ENCODE results near the gene CCHCR1. TPM values are rescaled to one million over a fixed set of nuclear protein-coding genes. Genes with fewer than 3 reads are reported as not detected.
"Not testable (repeated sequence)": the region's sequence is repeated elsewhere in the genome, so short reads cannot be mapped to it uniquely, and the experiment has no call there.

CCHCR1 gene
- total RNA-seq, 1 donor from 2014 or later = 23.2 TPM

DNA sequence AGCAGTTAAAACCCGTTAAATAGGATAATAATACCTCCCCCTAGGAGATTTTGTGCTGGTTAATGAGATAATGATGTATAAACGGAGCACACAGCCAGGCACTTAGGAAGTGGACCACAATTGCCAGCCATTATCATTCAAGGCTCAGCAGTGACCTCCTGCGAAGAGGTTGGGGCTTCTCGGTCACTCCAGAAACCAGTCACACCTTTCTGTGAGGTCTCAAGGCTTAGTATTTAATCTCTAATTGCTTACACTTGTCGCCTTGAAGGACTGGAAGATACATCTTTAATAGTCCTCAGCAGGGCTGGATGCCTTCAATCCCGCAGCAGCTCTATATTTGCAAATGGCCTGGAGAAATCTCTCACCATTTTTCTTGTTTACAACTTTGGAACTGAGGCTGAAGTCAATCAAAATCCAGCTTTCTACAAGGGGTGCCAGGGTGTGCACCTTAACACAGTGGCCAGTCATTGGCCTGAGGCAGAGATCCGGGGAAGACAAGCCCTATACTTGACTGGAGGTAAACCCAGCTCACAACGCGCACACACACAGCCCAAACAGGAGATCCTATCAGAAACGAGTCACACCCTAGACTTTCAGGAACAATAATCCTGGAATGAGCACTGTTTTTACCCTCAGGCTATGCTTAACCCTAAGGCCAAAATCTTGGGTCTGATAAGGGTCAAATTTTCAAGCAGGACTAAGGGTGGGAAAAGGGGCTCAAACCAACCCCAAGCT is 11.7 kb upstream of the CCHCR1 start:
- no peaks in the 10 kb centered on the region for H4K20me1 ChIP-seq (ENCODE audit: low read depth)
- H2AFZ ChIP-seq (replicated peaks) = no peak overlapping the region
- TF ChIP-seq EZH2phosphoT487 (IDR thresholded peaks at IDR 0.05) = no peak
- no peak for TF ChIP-seq EZH2 (IDR thresholded peaks at IDR 0.05)
- TF ChIP-seq CTCF (IDR thresholded peaks at IDR 0.05) = no peak
- Mint-ChIP-seq H3K9me3 (no peaks in the 10 kb centered on the region), H3K4me3 (no peak overlapping the region), H3K27me3 (ENCODE audit: insufficient read depth, low read depth) (peaks cover 12% of the 10 kb centered on the region), H3K27ac (no peak overlapping the region), H3K4me1 (peaks cover 25% of the 10 kb centered on the region), H3K36me3 (peaks cover 2% of the 10 kb centered on the region)
- H3F3A ChIP-seq (ENCODE audit: low read depth) = peaks cover 13% of the 10 kb centered on the region
- H3K36me3 ChIP-seq = no peaks in the 10 kb centered on the region
- peaks cover 40% of the 10 kb centered on the region for H3K27me3 ChIP-seq
- no peaks in the 10 kb centered on the region for H3K9me3 ChIP-seq (ENCODE audit: low read depth)
- DNase-seq (ENCODE audit: low spot score) = no peak
- H3K27ac ChIP-seq = no peak overlapping the region
- H3K79me2 ChIP-seq (ENCODE audit: low read depth) = no peaks in the 10 kb centered on the region
- H3K4me1 ChIP-seq = peaks cover 19% of the 10 kb centered on the region
- H3K4me2 ChIP-seq = no peak overlapping the region
- no peak overlapping the region for H3K4me3 ChIP-seq
- H3K9ac ChIP-seq = no peak overlapping the region

GRCh38 chr6:31168606-31169005 is 11.0 kb upstream of the CCHCR1 start:
- no peak overlapping the region for H3K9ac ChIP-seq
- no peak overlapping the region for H3K4me2 ChIP-seq
- no peak for TF ChIP-seq EZH2 (IDR thresholded peaks at IDR 0.05)
- no peak for TF ChIP-seq EZH2phosphoT487 (IDR thresholded peaks at IDR 0.05)
- no peak for TF ChIP-seq CTCF (IDR thresholded peaks at IDR 0.05)
- Mint-ChIP-seq H3K27me3 (ENCODE audit: insufficient read depth, low read depth) (peaks cover 12% of the 10 kb centered on the region), H3K4me3 (no peak overlapping the region), H3K36me3 (peaks cover 2% of the 10 kb centered on the region), H3K4me1 (peaks cover 25% of the 10 kb centered on the region), H3K9me3 (no peaks in the 10 kb centered on the region), H3K27ac (no peak overlapping the region)
- H4K20me1 ChIP-seq (ENCODE audit: low read depth) = no peaks in the 10 kb centered on the region
- H3K4me3 ChIP-seq = no peak overlapping the region
- no peaks in the 10 kb centered on the region for H3K36me3 ChIP-seq
- no peaks in the 10 kb centered on the region for H3K79me2 ChIP-seq (ENCODE audit: low read depth)
- no peak overlapping the region for H2AFZ ChIP-seq (replicated peaks)
- no peak for DNase-seq (ENCODE audit: low spot score)
- H3K4me1 ChIP-seq = peaks cover 19% of the 10 kb centered on the region
- H3F3A ChIP-seq (ENCODE audit: low read depth) = peaks cover 13% of the 10 kb centered on the region
- no peak overlapping the region for H3K27ac ChIP-seq
- no peaks in the 10 kb centered on the region for H3K9me3 ChIP-seq (ENCODE audit: low read depth)
- H3K27me3 ChIP-seq = peaks cover 40% of the 10 kb centered on the region

DNA sequence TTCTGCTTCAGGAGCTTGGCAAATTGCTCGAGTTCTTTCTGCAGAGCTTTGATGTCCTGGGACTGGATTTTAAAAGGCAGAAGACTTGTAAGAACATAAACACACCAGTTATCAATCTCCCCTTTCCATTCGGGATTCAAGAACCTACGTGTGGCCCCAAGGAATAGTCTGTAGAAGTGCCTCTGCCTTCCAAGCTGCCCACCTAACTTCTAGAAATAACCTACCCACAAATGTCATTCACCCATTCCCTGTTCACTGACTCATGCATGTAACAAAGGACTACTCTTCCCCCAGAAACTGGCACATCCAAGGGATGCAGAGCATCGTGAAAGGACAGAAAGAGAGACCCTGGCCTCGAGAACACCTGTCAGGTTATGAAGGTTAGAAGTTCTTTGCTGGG is 8.4 kb upstream of the CCHCR1 start:
- H3K4me1 ChIP-seq = no peaks in the 10 kb centered on the region
- no peak overlapping the region for H3K4me2 ChIP-seq
- Mint-ChIP-seq H3K9me3 (no peaks in the 10 kb centered on the region), H3K4me1 (peaks cover 8% of the 10 kb centered on the region), H3K4me3 (no peak overlapping the region), H3K36me3 (peaks cover 6% of the 10 kb centered on the region), H3K27me3 (ENCODE audit: insufficient read depth, low read depth) (peaks cover 8% of the 10 kb centered on the region), H3K27ac (no peak overlapping the region)
- no peaks in the 10 kb centered on the region for H4K20me1 ChIP-seq (ENCODE audit: low read depth)
- H3K79me2 ChIP-seq (ENCODE audit: low read depth) = no peaks in the 10 kb centered on the region
- H2AFZ ChIP-seq (replicated peaks) = no peak overlapping the region
- TF ChIP-seq EZH2 (IDR thresholded peaks at IDR 0.05) = no peak
- TF ChIP-seq CTCF (IDR thresholded peaks at IDR 0.05) = no peak
- TF ChIP-seq EZH2phosphoT487 (IDR thresholded peaks at IDR 0.05) = no peak
- H3K4me3 ChIP-seq = no peak overlapping the region
- peaks cover 2% of the 10 kb centered on the region for H3F3A ChIP-seq (ENCODE audit: low read depth)
- no peaks in the 10 kb centered on the region for H3K36me3 ChIP-seq
- no peaks in the 10 kb centered on the region for H3K9me3 ChIP-seq (ENCODE audit: low read depth)
- DNase-seq (ENCODE audit: low spot score) = no peak
- no peak overlapping the region for H3K27ac ChIP-seq
- peaks cover 31% of the 10 kb centered on the region for H3K27me3 ChIP-seq
- no peak overlapping the region for H3K9ac ChIP-seq

DNA sequence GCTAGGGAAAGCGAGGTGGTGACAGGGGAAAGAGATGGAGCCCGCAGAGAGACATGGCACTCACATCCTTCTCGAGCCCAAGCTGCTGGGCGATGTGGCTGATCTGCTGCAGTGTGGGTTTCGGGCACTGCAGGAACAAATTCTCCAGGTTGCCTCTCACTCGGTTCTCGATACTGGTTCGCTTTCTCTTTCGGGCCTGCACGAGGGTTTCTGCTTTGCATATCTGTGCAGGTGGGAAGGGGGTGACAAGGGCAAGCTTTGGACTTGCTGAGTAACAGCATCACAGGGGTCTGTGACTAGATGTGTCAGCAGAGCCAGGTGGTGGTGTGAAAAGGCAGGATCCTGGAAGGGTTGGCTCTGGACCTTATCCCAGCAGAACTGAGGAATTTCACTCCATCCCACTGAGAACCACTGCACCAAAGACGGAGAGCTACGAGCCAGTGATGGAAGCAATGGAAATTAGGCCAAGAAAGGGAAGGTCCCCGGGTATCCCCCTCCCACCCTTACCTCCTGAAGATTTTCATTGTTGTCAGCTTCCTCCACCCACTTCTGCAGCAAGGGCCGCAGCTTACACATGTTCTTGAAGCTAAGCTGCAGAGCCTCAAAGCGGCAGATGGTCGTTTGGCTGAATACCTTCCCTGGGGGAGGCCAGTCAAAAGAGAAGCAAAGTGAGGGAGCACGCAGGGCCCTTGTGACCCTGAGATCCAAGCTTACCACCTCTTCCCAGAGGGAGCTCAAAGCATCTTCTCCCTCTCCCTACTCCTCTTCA is 7.6 kb upstream of the CCHCR1 start:
- not testable (repeated sequence) for H3F3A ChIP-seq (ENCODE audit: low read depth); H3K4me2 ChIP-seq; H2AFZ ChIP-seq (replicated peaks); H4K20me1 ChIP-seq (ENCODE audit: low read depth); H3K27ac ChIP-seq; H3K36me3 Mint-ChIP-seq; H3K36me3 ChIP-seq; H3K27me3 Mint-ChIP-seq (ENCODE audit: insufficient read depth, low read depth); H3K4me1 ChIP-seq; H3K9me3 Mint-ChIP-seq; H3K79me2 ChIP-seq (ENCODE audit: low read depth); H3K4me3 Mint-ChIP-seq; H3K9ac ChIP-seq; H3K4me3 ChIP-seq; H3K9me3 ChIP-seq (ENCODE audit: low read depth); DNase-seq (ENCODE audit: low spot score); H3K4me1 Mint-ChIP-seq
- peak overlapping the region; percentile 35 for H3K27ac Mint-ChIP-seq
- H3K27me3 ChIP-seq = peaks cover 23% of the 10 kb centered on the region

DNA sequence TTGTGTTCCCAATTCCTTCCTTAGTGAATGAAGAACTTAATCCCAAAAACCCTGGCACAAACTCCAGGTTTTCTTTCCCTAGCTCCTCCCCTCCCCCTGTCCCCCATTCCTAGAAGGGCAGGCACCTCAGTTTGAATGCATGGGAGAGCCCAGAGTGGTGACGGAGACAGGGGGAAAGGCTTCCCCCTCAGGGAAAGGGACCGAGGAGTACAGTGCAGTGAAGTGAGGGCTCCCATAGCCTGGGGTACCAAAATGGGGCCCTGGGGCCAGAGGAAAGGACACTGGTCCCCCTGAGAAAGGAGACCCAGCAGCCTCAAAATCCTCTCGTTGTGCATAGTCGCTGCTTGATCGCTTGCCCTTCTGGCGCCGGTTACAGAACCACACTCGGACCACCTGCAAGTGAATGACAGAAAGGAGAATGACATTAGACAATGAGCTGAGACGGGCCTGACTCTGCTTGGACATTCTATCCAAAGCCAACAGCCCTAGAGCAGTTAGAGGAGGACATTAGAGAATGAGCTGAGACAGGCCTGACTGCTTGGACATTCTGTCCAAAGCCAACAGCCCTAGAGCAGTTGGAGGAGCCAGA is 7.0 kb upstream of the CCHCR1 start:
- Mint-ChIP-seq H3K27ac (peak overlapping the region; percentile 35), H3K4me1 (peaks cover 12% of the 10 kb centered on the region)
- not testable (repeated sequence) for H3K4me2 ChIP-seq; H4K20me1 ChIP-seq (ENCODE audit: low read depth); H3K4me1 ChIP-seq; H3F3A ChIP-seq (ENCODE audit: low read depth); H3K27me3 Mint-ChIP-seq (ENCODE audit: insufficient read depth, low read depth); H3K36me3 ChIP-seq; H3K36me3 Mint-ChIP-seq; H2AFZ ChIP-seq (replicated peaks); H3K9ac ChIP-seq; H3K4me3 Mint-ChIP-seq; H3K79me2 ChIP-seq (ENCODE audit: low read depth); H3K9me3 Mint-ChIP-seq; H3K27ac ChIP-seq; H3K9me3 ChIP-seq (ENCODE audit: low read depth); DNase-seq (ENCODE audit: low spot score); H3K4me3 ChIP-seq
- H3K27me3 ChIP-seq = peaks cover 22% of the 10 kb centered on the region

Data from neural progenitor cell (in vitro differentiated cells).